NB4 (cell line): ENCODE data around the gene HS3ST5.

ENCODE experiments used
- CTCF ChIP-seq: IDR thresholded peaks from one replicate; pipeline ENCODE4 v1.5.1; 2012; ENCODE audit warnings: low read depth, low read length
- POLR2A ChIP-seq: IDR thresholded peaks from 2 replicates; pipeline ENCODE4 v1.6.1; 2011; ENCODE audit warnings: mild to moderate bottlenecking; ENCODE audit not compliant: insufficient read length; ENCODE audit errors: extremely low read depth

- no peak for TF ChIP-seq CTCF
- no peak for TF ChIP-seq POLR2A
Measured at GRCh38 chr6:114344246-114344970, 1.6 kb upstream of the HS3ST5 start.
